Mesendoderm (in vitro differentiated cells): ENCODE data around the gene PLCG2.
A peak's percentile ranks its signal among the peaks of the same experiment; 100 is the strongest.

ENCODE experiments used
- DNase-seq: peaks from one replicate; pipeline ENCODE4 v3.0.0; 2013
- H2AK5ac ChIP-seq: 2 replicates; pipeline ENCODE4 v1.6.1; 2013; ENCODE audit warnings: low read length, inconsistent platforms
- H2BK120ac ChIP-seq: 2 replicates; pipeline ENCODE4 v1.6.1; 2013; ENCODE audit warnings: low read depth, mild to moderate bottlenecking, low read length, moderate library complexity, mixed read lengths
- H2BK15ac ChIP-seq: replicated peaks from 2 replicates; pipeline ENCODE4 v1.6.1; 2013; ENCODE audit warnings: low read depth, mild to moderate bottlenecking, moderate library complexity
- H2BK5ac ChIP-seq: 2 replicates; pipeline ENCODE4 v1.6.1; 2013; ENCODE audit warnings: low read length, inconsistent platforms
- H3K18ac ChIP-seq: 2 replicates; pipeline ENCODE4 v1.6.1; 2013; ENCODE audit warnings: mild to moderate bottlenecking, low read length, mixed read lengths
- H3K23ac ChIP-seq: one replicate; pipeline ENCODE4 v1.6.1; 2013; ENCODE audit warnings: low read length
- H3K27ac ChIP-seq: 2 replicates; pipeline ENCODE4 v1.5.1; 2013; ENCODE audit warnings: low read depth, mild to moderate bottlenecking, inconsistent platforms, low read length, moderate library complexity
- H3K27me3 ChIP-seq: 2 replicates; pipeline ENCODE4 v1.6.1; 2013; ENCODE audit warnings: low read length, control low read depth, mild to moderate bottlenecking, inconsistent platforms; ENCODE audit not compliant: insufficient read depth, poor library complexity
- H3K36me3 ChIP-seq: 2 replicates; pipeline ENCODE4 v1.6.1; 2013; ENCODE audit warnings: low read length, inconsistent platforms; ENCODE audit not compliant: control insufficient read depth, insufficient read depth
- H3K4ac ChIP-seq: one replicate; pipeline ENCODE4 v1.6.1; 2013; ENCODE audit warnings: low read depth, mild to moderate bottlenecking, low read length, moderate library complexity
- H3K4me1 ChIP-seq: 2 replicates; pipeline ENCODE4 v1.6.1; 2013; ENCODE audit warnings: low read depth, low read length, inconsistent platforms; ENCODE audit not compliant: control insufficient read depth
- H3K4me2 ChIP-seq: 2 replicates; pipeline ENCODE4 v1.6.1; 2013; ENCODE audit warnings: low read length
- H3K4me3 ChIP-seq: 2 replicates; pipeline ENCODE4 v1.5.1; 2013; ENCODE audit warnings: mild to moderate bottlenecking, low read length
- H3K56ac ChIP-seq: one replicate; pipeline ENCODE4 v1.6.1; 2013; ENCODE audit warnings: low read length
- H3K79me1 ChIP-seq: 2 replicates; pipeline ENCODE4 v1.6.1; 2013; ENCODE audit warnings: low read length, inconsistent platforms
- H3K79me2 ChIP-seq: 2 replicates; pipeline ENCODE4 v1.6.1; 2013; ENCODE audit warnings: mild to moderate bottlenecking, low read length; ENCODE audit not compliant: control insufficient read depth, insufficient read depth
- H3K9ac ChIP-seq: 2 replicates; pipeline ENCODE4 v1.6.1; 2013; ENCODE audit warnings: low read length, inconsistent platforms
- H4K5ac ChIP-seq: one replicate; pipeline ENCODE4 v1.6.1; 2013; ENCODE audit warnings: low read length
- H4K8ac ChIP-seq: one replicate; pipeline ENCODE4 v1.6.1; 2013; ENCODE audit warnings: low read depth, mild to moderate bottlenecking, control low read depth, low read length, moderate library complexity
- WGBS: extraction: QIAGEN DNeasy Blood & Tissue Kit; methylation state at CpG from one replicate; pipeline ENCODE4 v1.1.7; 2013; ENCODE audit warnings: low lambda C conversion rate, missing lambda C conversion rate; ENCODE audit not compliant: insufficient coverage; ENCODE audit errors: extremely low coverage; 5-methylcytosine and 5-hydroxymethylcytosine counted together

The PLCG2 gene

GRCh38 chr16:81860287-81861266 lies 81.5 kb downstream of the PLCG2 start:
- Histone ChIP-seq H2BK120ac (no peak overlapping the region), H4K5ac (no peak overlapping the region), H2AK5ac (no peak overlapping the region), H3K4me3 (no peak overlapping the region), H3K79me2 (no peaks in the 10 kb centered on the region), H3K56ac (no peak overlapping the region), H3K4me2 (no peak overlapping the region), H3K4me1 (no peaks in the 10 kb centered on the region), H3K27me3 (no peaks in the 10 kb centered on the region), H3K4ac (no peak overlapping the region), H3K18ac (no peak overlapping the region), H2BK15ac (no peak overlapping the region), H3K9ac (no peak overlapping the region), H3K27ac (no peak overlapping the region), H3K23ac (no peak overlapping the region), H2BK5ac (no peak overlapping the region), H3K36me3 (no peaks in the 10 kb centered on the region), H4K8ac (no peak overlapping the region), H3K79me1 (no peaks in the 10 kb centered on the region)
- WGBS = no CpG with 5 or more reads among the region's 18 CpGs
- no peak for DNase-seq

GRCh38 chr16:81861503-81861902 lies 82.4 kb downstream of the PLCG2 start:
- no peak for DNase-seq
- no peak overlapping the region for H3K18ac ChIP-seq
- no peaks in the 10 kb centered on the region for H3K79me2 ChIP-seq
- H3K9ac ChIP-seq = no peak overlapping the region
- no peak overlapping the region for H3K27ac ChIP-seq
- no peaks in the 10 kb centered on the region for H3K27me3 ChIP-seq
- H3K4me2 ChIP-seq = no peak overlapping the region
- H3K4me3 ChIP-seq = no peak overlapping the region
- H2BK5ac ChIP-seq = no peak overlapping the region
- no peak overlapping the region for H3K4ac ChIP-seq
- no peaks in the 10 kb centered on the region for H3K36me3 ChIP-seq
- no peaks in the 10 kb centered on the region for H3K79me1 ChIP-seq
- no peak overlapping the region for H2AK5ac ChIP-seq
- WGBS = no CpG with 5 or more reads among the region's 10 CpGs
- H2BK120ac ChIP-seq = no peak overlapping the region
- no peaks in the 10 kb centered on the region for H3K4me1 ChIP-seq
- no peak overlapping the region for H3K56ac ChIP-seq
- H4K5ac ChIP-seq = no peak overlapping the region
- H4K8ac ChIP-seq = no peak overlapping the region
- no peak overlapping the region for H3K23ac ChIP-seq
- H2BK15ac ChIP-seq = no peak overlapping the region

GRCh38 chr16:81861915-81862314 lies 82.8 kb downstream of the PLCG2 start:
- no peak overlapping the region for H3K18ac ChIP-seq
- H3K79me1 ChIP-seq = no peaks in the 10 kb centered on the region
- no peaks in the 10 kb centered on the region for H3K4me1 ChIP-seq
- no peak overlapping the region for H3K56ac ChIP-seq
- H3K27ac ChIP-seq = no peak overlapping the region
- H3K27me3 ChIP-seq = no peaks in the 10 kb centered on the region
- H3K23ac ChIP-seq = no peak overlapping the region
- no peak overlapping the region for H3K4ac ChIP-seq
- no peak overlapping the region for H4K8ac ChIP-seq
- no peak overlapping the region for H2BK5ac ChIP-seq
- no peak overlapping the region for H2BK120ac ChIP-seq
- H4K5ac ChIP-seq = no peak overlapping the region
- H3K4me2 ChIP-seq = no peak overlapping the region
- H2AK5ac ChIP-seq = no peak overlapping the region
- no peak overlapping the region for H3K9ac ChIP-seq
- H3K4me3 ChIP-seq = no peak overlapping the region
- no peak overlapping the region for H2BK15ac ChIP-seq
- WGBS = no CpG with 5 or more reads among the region's 7 CpGs
- DNase-seq = no peak
- H3K36me3 ChIP-seq = no peaks in the 10 kb centered on the region
- H3K79me2 ChIP-seq = no peaks in the 10 kb centered on the region

GRCh38 chr16:81863630-81864352 lies 84.7 kb downstream of the PLCG2 start:
- Histone ChIP-seq H3K36me3 (no peaks in the 10 kb centered on the region), H3K79me2 (no peaks in the 10 kb centered on the region), H2BK120ac (no peak overlapping the region), H3K27ac (no peak overlapping the region), H4K5ac (no peak overlapping the region), H3K18ac (no peak overlapping the region), H3K9ac (no peak overlapping the region), H3K4me3 (no peak overlapping the region), H3K23ac (no peak overlapping the region), H3K4me1 (no peaks in the 10 kb centered on the region), H3K4me2 (no peak overlapping the region), H3K79me1 (no peaks in the 10 kb centered on the region), H3K4ac (no peak overlapping the region), H3K27me3 (no peaks in the 10 kb centered on the region), H2BK5ac (no peak overlapping the region), H2AK5ac (no peak overlapping the region), H2BK15ac (no peak overlapping the region), H3K56ac (no peak overlapping the region), H4K8ac (no peak overlapping the region)
- WGBS = no CpG with 5 or more reads among the region's 8 CpGs
- DNase-seq = peak; percentile 10

- H3K4me2 ChIP-seq = no peak overlapping the region
- no peak overlapping the region for H3K4ac ChIP-seq
- no peaks in the 10 kb centered on the region for H3K79me2 ChIP-seq
- no peak overlapping the region for H4K5ac ChIP-seq
- H3K18ac ChIP-seq = no peak overlapping the region
- peak; percentile 9 for DNase-seq
- no peak overlapping the region for H2AK5ac ChIP-seq
- H3K4me3 ChIP-seq = no peak overlapping the region
- no peak overlapping the region for H3K27ac ChIP-seq
- H3K9ac ChIP-seq = no peak overlapping the region
- no peak overlapping the region for H3K23ac ChIP-seq
- no peak overlapping the region for H2BK15ac ChIP-seq
- no peak overlapping the region for H2BK120ac ChIP-seq
- WGBS = no CpG with 5 or more reads among the region's 14 CpGs
- no peaks in the 10 kb centered on the region for H3K36me3 ChIP-seq
- H3K56ac ChIP-seq = no peak overlapping the region
- no peaks in the 10 kb centered on the region for H3K4me1 ChIP-seq
- no peak overlapping the region for H2BK5ac ChIP-seq
- no peaks in the 10 kb centered on the region for H3K79me1 ChIP-seq
- H4K8ac ChIP-seq = no peak overlapping the region
- no peaks in the 10 kb centered on the region for H3K27me3 ChIP-seq
Observed at GRCh38 chr16:81864646-81865382, 85.7 kb downstream of the PLCG2 start.
